Choroid plexus epithelial cell (primary cell): Measurements from ENCODE around the gene OR52D1.

ENCODE experiments used
- DNase-seq: peaks from one replicate; pipeline ENCODE4 v3.0.0-alpha.2; 2010; ENCODE audit warnings: low read depth
- H3K4me3 ChIP-seq: 2 replicates; pipeline ENCODE4 v1.5.1; 2011; ENCODE audit warnings: low read depth, mild to moderate bottlenecking, control low read depth, low read length, moderate library complexity
- CTCF ChIP-seq: conservative IDR thresholded peaks from 2 replicates; pipeline ENCODE4 v1.5.1; 2011; ENCODE audit warnings: low read depth, mild to moderate bottlenecking, control low read depth, inconsistent platforms, low read length, moderate library complexity

The OR52D1 gene

DNA sequence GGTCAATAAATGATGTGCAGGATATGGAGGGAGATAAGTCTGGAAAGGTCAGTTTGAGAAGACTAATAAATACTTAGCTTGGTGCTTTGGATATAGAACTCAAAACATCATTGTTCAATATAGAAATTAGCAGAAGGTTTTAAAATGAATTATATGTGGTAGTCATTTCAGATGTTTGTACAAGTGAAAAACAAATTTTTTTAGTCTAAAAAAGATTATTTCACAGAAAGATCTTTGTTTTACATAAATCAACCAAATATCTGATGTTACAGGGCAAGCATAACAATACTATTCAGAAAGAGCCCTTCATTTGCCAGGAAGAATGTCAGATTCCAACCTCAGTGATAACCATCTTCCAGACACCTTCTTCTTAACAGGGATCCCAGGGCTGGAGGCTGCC lies at the start of gene OR52D1:
Gene OR52D1, plus strand, starts transcription at position 301 of the 400 bp plus-strand sequence. Its CDS starts 22 bp downstream, at position 323.
- H3K4me3 ChIP-seq = no peak within 1 kb of the TSS
- TF ChIP-seq CTCF = no peak
- no peak for DNase-seq

GRCh38 chr11:5441414-5441813 lies 47.1 kb upstream of the OR52D1 start, which contains the start of gene OR51I1:
Gene OR51I1, minus strand, starts transcription at chr11:5441514. Its CDS starts 0 bp downstream, at chr11:5441514.
- DNase-seq = no peak
- no peak for TF ChIP-seq CTCF

DNA sequence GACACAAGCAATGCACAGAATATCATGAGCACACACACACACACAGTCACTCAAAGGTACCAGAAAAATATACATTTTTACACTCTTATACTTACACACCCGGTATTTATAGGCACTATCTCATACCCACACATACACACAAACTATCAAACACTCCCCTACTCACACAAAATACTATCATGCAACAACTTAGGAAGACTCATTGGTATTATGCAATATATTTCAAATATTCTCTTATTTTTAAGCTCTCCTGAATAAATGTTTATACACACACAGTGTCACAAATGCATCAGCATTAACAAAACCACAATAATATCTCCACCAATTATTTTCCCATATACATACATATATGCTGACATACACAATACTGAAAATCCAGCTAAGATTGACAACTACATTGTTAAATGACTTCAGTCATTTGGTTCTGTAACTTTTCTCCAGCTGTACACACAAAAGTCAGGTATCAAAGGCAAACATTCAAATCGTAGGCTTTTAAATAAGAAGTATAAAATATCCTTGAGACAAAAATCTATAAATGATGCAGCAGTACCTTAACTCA lies 44.6 kb upstream of the OR52D1 start:
- no peak for TF ChIP-seq CTCF
- DNase-seq = no peak
- H3K4me3 ChIP-seq = no peak overlapping the region

More at GRCh38 chr11:5441414-5441813, 47.1 kb upstream of the OR52D1 start, which contains the start of gene OR51I1:
- H3K4me3 ChIP-seq = no peak within 1 kb of the TSS

DNA sequence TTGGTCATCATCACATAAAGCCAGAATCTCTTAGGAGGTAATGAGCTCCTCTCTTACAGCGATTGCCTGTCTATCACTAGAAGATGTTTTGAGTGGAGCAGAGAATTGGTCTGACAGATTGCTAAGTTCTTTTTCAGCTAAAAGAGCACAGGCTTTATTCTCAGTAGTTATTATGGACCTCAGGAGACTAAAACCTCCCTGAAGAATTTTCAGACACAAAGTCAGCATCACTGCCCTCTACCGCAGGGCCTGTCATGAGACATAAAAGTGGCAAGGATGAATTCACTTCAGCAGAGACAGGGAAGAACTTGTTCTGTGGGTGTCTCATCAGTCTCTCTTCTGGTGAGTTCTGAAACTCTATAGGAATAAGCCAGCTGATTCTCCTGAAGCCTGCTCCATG lies 39.5 kb upstream of the OR52D1 start, which contains the start of gene OR51I2:
Gene OR51I2, plus strand, starts transcription at position 301 of the 400 bp plus-strand sequence. CDS start 4,166 bp downstream, outside the sequence.
- no peak within 1 kb of the TSS for H3K4me3 ChIP-seq
- no peak for DNase-seq
- TF ChIP-seq CTCF = no peak

DNA sequence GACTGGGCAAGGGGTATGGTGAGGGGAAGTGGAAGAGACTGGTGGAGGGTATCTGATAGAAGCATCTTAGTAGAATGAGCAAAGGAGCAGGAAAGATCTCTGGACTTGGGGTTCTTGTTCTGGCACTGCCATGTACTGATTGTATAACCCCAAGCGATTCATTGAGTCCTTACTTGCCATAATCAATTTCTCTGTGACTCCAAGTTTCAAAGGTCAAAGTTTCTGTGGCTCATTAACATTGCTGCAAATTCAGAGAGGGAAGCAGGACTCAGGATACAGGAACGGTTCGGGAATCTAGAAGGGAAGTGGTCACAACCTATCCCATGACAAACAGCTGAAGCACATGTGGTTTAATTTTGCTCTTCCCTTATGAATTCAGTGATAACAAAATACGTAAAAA lies 39.1 kb upstream of the OR52D1 start:
- DNase-seq = no peak
- TF ChIP-seq CTCF = no peak
- H3K4me3 ChIP-seq = no peak overlapping the region

GRCh38 chr11:5460983-5461621 lies 27.4 kb upstream of the OR52D1 start:
- DNase-seq = no peak
- no peak overlapping the region for H3K4me3 ChIP-seq
- no peak for TF ChIP-seq CTCF

DNA sequence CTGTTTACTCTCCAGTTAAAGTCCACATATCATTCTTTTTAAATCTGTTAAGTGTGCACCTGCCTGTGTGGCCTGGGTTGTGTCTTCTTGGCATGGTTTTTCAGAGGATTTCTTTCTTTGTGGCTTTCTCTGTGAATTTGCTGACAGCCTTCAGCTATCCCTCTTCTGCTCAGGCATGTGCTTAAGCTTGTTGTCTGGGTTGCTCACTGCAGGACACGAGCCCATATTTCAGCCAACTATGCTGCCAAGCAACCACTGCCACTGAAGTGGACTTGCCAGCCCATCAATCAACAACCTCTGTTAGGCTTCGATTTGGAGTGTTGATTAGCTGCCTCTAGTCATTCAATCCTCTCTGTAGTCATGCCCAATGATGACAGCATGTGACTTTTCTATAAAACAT lies 21.0 kb upstream of the OR52D1 start:
- H3K4me3 ChIP-seq = no peak overlapping the region
- no peak for DNase-seq
- TF ChIP-seq CTCF = no peak
